SK-N-SH (cell line): ENCODE measurements around the gene TEX9. TPM values are rescaled to one million over a fixed set of nuclear protein-coding genes. Genes with fewer than 3 reads are reported as not detected.

Experiments
- CTCF ChIA-PET: fragments of 300-600, 350-600 bp; formaldehyde crosslinking; extraction: SDS; loops from one replicate; lab custom pipeline; 2021; lab: Yijun Ruan, JAX
- POLR2A ChIA-PET: fragments of 350-600 bp; sonication (Branson Sonifier 250); formaldehyde crosslinking; extraction: SDS; loops from one replicate; lab custom pipeline; 2020; ENCODE audit warnings: antibody characterized with exemption, inconsistent platforms; lab: Yijun Ruan, JAX
- DNase-seq: peaks from one replicate; pipeline ENCODE4 v3.0.0; 2012
- H2AFZ ChIP-seq: fragments of 200-600 bp; sonication (generic); 2 replicates; pipeline ENCODE4 v1.8.1; 2016; ENCODE audit warnings: antibody characterized with exemption, mild to moderate bottlenecking, low read depth
- H3F3A ChIP-seq: fragments of 200-600 bp; sonication (generic); replicated peaks from 2 replicates; pipeline ENCODE3; 2016; ENCODE audit warnings: antibody characterized with exemption, mild to moderate bottlenecking; ENCODE audit not compliant: insufficient read depth
- H3K27ac ChIP-seq, 2 experiments: fragments of 200-500 bp in 1 of 2; fragments of 200-600 bp in 1 of 2; sonication (Bioruptor generic) in 1 of 2; sonication (generic), shearing (Covaris generic) in 1 of 2; 2 replicates each; pipeline versions ENCODE4 v1.5.1 to v1.6.1; 2014 to 2016; ENCODE audit warnings: low read depth in 2 of 2, inconsistent platforms in 1 of 2, low read length in 1 of 2, mild to moderate bottlenecking in 1 of 2, mixed read lengths in 1 of 2
- H3K27me3 ChIP-seq: fragments of 200-600 bp; sonication (generic), shearing (Covaris generic); 2 replicates; pipeline ENCODE4 v1.6.1; 2016; ENCODE audit warnings: mixed run types; ENCODE audit not compliant: insufficient read depth
- H3K36me3 ChIP-seq, 2 experiments: fragments of 200-500 bp in 1 of 2; fragments of 200-600 bp in 1 of 2; sonication (Bioruptor generic) in 1 of 2; sonication (generic) in 1 of 2; replicated peaks in 1 of 2; 2 replicates each; pipeline versions ENCODE3 to v1.5.1; 2014 to 2016; ENCODE audit warnings: low read length in 1 of 2, mild to moderate bottlenecking in 1 of 2; ENCODE audit not compliant: insufficient read depth in 2 of 2, control insufficient read depth in 1 of 2
- H3K4me1 ChIP-seq, 2 experiments: fragments of 200-500 bp in 1 of 2; fragments of 200-600 bp in 1 of 2; sonication (Bioruptor generic) in 1 of 2; sonication (generic), shearing (Covaris generic) in 1 of 2; 2 replicates each; pipeline versions ENCODE4 v1.5.1 to v1.6.1; 2014 to 2016; ENCODE audit warnings: low read depth in 1 of 2, low read length in 1 of 2, mixed run types in 1 of 2; ENCODE audit not compliant: insufficient read depth in 2 of 2, control insufficient read depth in 1 of 2
- H3K4me2 ChIP-seq: fragments of 200-600 bp; sonication (generic), shearing (Covaris generic); 2 replicates; pipeline ENCODE4 v1.6.1; 2017; ENCODE audit warnings: mixed run types
- H3K4me3 ChIP-seq, 2 experiments: fragments of 200-500 bp in 1 of 2; fragments of 200-600 bp in 1 of 2; sonication (Bioruptor generic) in 1 of 2; sonication (generic), shearing (Covaris generic) in 1 of 2; 2 replicates each; pipeline versions ENCODE4 v1.5.1 to v1.8.1; 2014 to 2016; ENCODE audit warnings: low read depth in 2 of 2, inconsistent platforms in 1 of 2, low read length in 1 of 2, mild to moderate bottlenecking in 1 of 2, mixed read lengths in 1 of 2, moderate library complexity in 1 of 2
- H3K79me2 ChIP-seq: fragments of 200-600 bp; sonication (generic); 2 replicates; pipeline ENCODE4 v1.8.1; 2017; ENCODE audit warnings: mild to moderate bottlenecking; ENCODE audit not compliant: insufficient read depth
- H3K9ac ChIP-seq: fragments of 200-600 bp; sonication (generic); 2 replicates; pipeline ENCODE4 v1.6.1; 2017; ENCODE audit warnings: mixed run types
- H3K9me2 ChIP-seq: fragments of 200-600 bp; sonication (generic); 2 replicates; pipeline ENCODE4 v1.6.1; 2017; ENCODE audit warnings: mixed run types
- H3K9me3 ChIP-seq: fragments of 200-600 bp; sonication (generic); 2 replicates; pipeline ENCODE4 v1.6.1; 2017; ENCODE audit warnings: mixed run types, mild to moderate bottlenecking, moderate library complexity
- H4K20me1 ChIP-seq: fragments of 200-600 bp; sonication (generic); 2 replicates; pipeline ENCODE4 v1.6.1; 2017; ENCODE audit warnings: mild to moderate bottlenecking, mixed run types; ENCODE audit not compliant: insufficient read depth
- ELF1 ChIP-seq: IDR thresholded peaks from 2 replicates; pipeline ENCODE4 v1.4.0; 2012
- EZH2phosphoT487 ChIP-seq: fragments of 200-600 bp; sonication (generic); IDR thresholded peaks from 2 replicates; pipeline ENCODE4 v1.6.1; 2017; ENCODE audit warnings: low read depth, mixed run types, mild to moderate bottlenecking, antibody characterized with exemption, moderate library complexity, borderline replicate concordance
- FOSL2 ChIP-seq: IDR thresholded peaks from 2 replicates; pipeline ENCODE4 v1.4.0; 2012; ENCODE audit warnings: low read depth, mild to moderate bottlenecking, moderate library complexity, borderline replicate concordance
- FOXJ3 ChIP-seq: sonication (generic); formaldehyde crosslinking; IDR thresholded peaks from 2 replicates; pipeline ENCODE4 v1.5.1; 2020; ENCODE audit warnings: mild to moderate bottlenecking, missing genetic modification reagents
- FOXM1 ChIP-seq: IDR thresholded peaks from 2 replicates; pipeline ENCODE4 v1.4.0; 2012; ENCODE audit warnings: low read depth, mild to moderate bottlenecking
- GATA2 ChIP-seq: sonication (generic); formaldehyde crosslinking; IDR thresholded peaks from 2 replicates; pipeline ENCODE4 v1.5.0; 2020; ENCODE audit warnings: mild to moderate bottlenecking, missing genetic modification reagents
- IRF3 ChIP-seq: fragments of 150-350 bp; IDR thresholded peaks from 2 replicates; pipeline ENCODE4 v1.6.1; 2016; ENCODE audit warnings: mild to moderate bottlenecking, low read depth, low read length
- JUND ChIP-seq: IDR thresholded peaks from 2 replicates; pipeline ENCODE4 v1.4.0; 2012
- MEF2A ChIP-seq: IDR thresholded peaks from 2 replicates; pipeline ENCODE4 v1.4.0; 2012; ENCODE audit warnings: low read depth, borderline replicate concordance
- PBX3 ChIP-seq: IDR thresholded peaks from 2 replicates; pipeline ENCODE4; 2012
- POLR2AphosphoS5 ChIP-seq: IDR thresholded peaks from 2 replicates; pipeline ENCODE4 v1.6.1; 2012; ENCODE audit warnings: low read depth, low read length
- RAD21 ChIP-seq: IDR thresholded peaks from 2 replicates; pipeline ENCODE4 v1.6.1; 2012; ENCODE audit warnings: mild to moderate bottlenecking, low read length
- RCOR1 ChIP-seq: fragments of 150-350 bp; IDR thresholded peaks from 2 replicates; pipeline ENCODE4 v1.6.1; 2017; ENCODE audit warnings: antibody characterized with exemption, low read length
- RFX5 ChIP-seq: IDR thresholded peaks from 2 replicates; pipeline ENCODE4 v1.6.1; 2012; ENCODE audit warnings: mild to moderate bottlenecking, improper control_type of control experiment, low read length
- RXRA ChIP-seq: IDR thresholded peaks from 2 replicates; pipeline ENCODE4 v1.4.0; 2012; ENCODE audit warnings: low read depth, mild to moderate bottlenecking, borderline replicate concordance
- SIN3A ChIP-seq: IDR thresholded peaks from 2 replicates; pipeline ENCODE4 v1.6.1; 2012; ENCODE audit warnings: low read depth, mild to moderate bottlenecking, low read length, moderate library complexity, borderline replicate concordance
- SMC3 ChIP-seq: IDR thresholded peaks from 2 replicates; pipeline ENCODE4 v1.6.1; 2012; ENCODE audit warnings: low read depth, low read length, improper control_type of control experiment
- TAF1 ChIP-seq: IDR thresholded peaks from 2 replicates; pipeline ENCODE4 v1.6.1; 2012; ENCODE audit warnings: low read depth, mild to moderate bottlenecking, low read length, moderate library complexity, borderline replicate concordance
- TCF12 ChIP-seq: IDR thresholded peaks from 2 replicates; pipeline ENCODE4 v1.4.0; 2012
- YY1 ChIP-seq: IDR thresholded peaks from 2 replicates; pipeline ENCODE4 v1.4.0; 2012; ENCODE audit warnings: low read depth, mild to moderate bottlenecking
- WGBS: methylation state at CpG from one replicate; pipeline ENCODE4 v1.1.6; 2017; ENCODE audit warnings: low lambda C conversion rate; 5-methylcytosine and 5-hydroxymethylcytosine counted together
- polyA plus RNA-seq, 3 experiments: library from polyadenylated mRNA; depleted of rRNA; stranded (reverse); fragments of >200 nt; gene quantifications; 2 replicates each; pipeline ENCODE4 v1.2.3, GENCODE V29; 2012
- TF ChIP-seq, protein P1 (sequence below): fragments of 150-350 bp; IDR thresholded peaks from 2 replicates; pipeline ENCODE4 v1.6.1; 2017; ENCODE audit warnings: antibody characterized with exemption, low read length, low read depth, borderline replicate concordance
- TF ChIP-seq, protein P2 (sequence below): IDR thresholded peaks from 2 replicates; pipeline ENCODE4 v1.4.0; 2012; ENCODE audit warnings: low read depth
- TF ChIP-seq, protein P3 (sequence below): IDR thresholded peaks from 2 replicates; pipeline ENCODE4 v1.6.1; 2012; ENCODE audit warnings: mild to moderate bottlenecking, low read depth, low read length, moderate library complexity

The TEX9 gene
- polyA plus RNA-seq, 1 of the 3 experiments (the other 2 are of a cell fraction): 1.9 TPM

- no peaks in the 10 kb centered on the region for H3K79me2 ChIP-seq
- H3K9ac ChIP-seq: no peak overlapping the region
- POLR2A ChIA-PET: no interaction called here
- H3K4me1 ChIP-seq: peaks cover 0 to 12% of the 10 kb centered on the region in 2 experiments; a peak in 2 of 4 replicates
- H3K27ac ChIP-seq: no peak overlapping the region
- H3K27me3 ChIP-seq: no peaks in the 10 kb centered on the region
- no peak overlapping the region for H3K4me2 ChIP-seq
- H3K9me2 ChIP-seq: no peaks in the 10 kb centered on the region
- WGBS: 48% methylated on average over 6 of the region's 6 CpGs
- peaks cover 6% of the 10 kb centered on the region for H3F3A ChIP-seq
- no peaks in the 10 kb centered on the region for H3K9me3 ChIP-seq
- no peaks in the 10 kb centered on the region for H3K36me3 ChIP-seq
- TF ChIP-seq FOSL2: no peak
- TF ChIP-seq ELF1: no peak
- TF ChIP-seq SMC3: no peak
- no peak for TF ChIP-seq RCOR1
- TF ChIP-seq TCF12: no peak
- no peak for TF ChIP-seq MEF2A
- no peak for TF ChIP-seq PBX3
- no peak for TF ChIP-seq POLR2AphosphoS5
- no peak for TF ChIP-seq YY1
- TF ChIP-seq FOXM1: no peak
- TF ChIP-seq, protein P1, sequence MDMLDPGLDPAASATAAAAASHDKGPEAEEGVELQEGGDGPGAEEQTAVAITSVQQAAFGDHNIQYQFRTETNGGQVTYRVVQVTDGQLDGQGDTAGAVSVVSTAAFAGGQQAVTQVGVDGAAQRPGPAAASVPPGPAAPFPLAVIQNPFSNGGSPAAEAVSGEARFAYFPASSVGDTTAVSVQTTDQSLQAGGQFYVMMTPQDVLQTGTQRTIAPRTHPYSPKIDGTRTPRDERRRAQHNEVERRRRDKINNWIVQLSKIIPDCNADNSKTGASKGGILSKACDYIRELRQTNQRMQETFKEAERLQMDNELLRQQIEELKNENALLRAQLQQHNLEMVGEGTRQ: no peak
- no peak for TF ChIP-seq FOXJ3 (CRISPR knock-in tag)
- TF ChIP-seq, all 33 proteins: peak for 0
- CTCF ChIA-PET: interaction anchor here (2.3 kb wide), 1 partner anchor 12 kb away, joined by 5 read pairs; no protein-coding TSS in a partner anchor
- no peak for DNase-seq
- no peaks in the 10 kb centered on the region for H4K20me1 ChIP-seq
- H3K4me3 ChIP-seq: no peak overlapping the region
- no peak overlapping the region for H2AFZ ChIP-seq
Observed at GRCh38 chr15:56349554-56349953, 15.7 kb upstream of the TEX9 start.

DNA sequence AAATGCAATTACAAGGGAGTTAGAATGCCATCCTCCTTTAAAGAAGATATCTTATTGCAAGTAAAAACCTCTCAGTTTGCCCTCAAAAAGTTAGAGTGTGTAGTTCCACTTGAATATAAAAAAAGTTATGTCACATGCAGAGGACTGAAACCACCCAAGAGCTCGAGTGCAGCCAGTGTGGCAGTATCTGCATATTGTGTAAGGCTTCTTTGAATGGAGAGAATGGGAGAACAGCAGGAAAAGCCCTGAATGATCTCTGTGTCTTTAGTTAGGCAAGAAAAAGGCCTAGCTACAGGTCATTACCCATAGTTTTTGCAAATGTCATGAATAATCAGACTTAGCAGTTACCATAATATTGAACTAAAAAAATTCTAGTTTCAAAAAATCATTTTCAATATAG is 13.9 kb upstream of the TEX9 start:
- no peaks in the 10 kb centered on the region for H3K79me2 ChIP-seq
- 33% methylated on average over 1 of the region's 1 CpG for WGBS
- ChIA-PET POLR2A (no interaction called here), CTCF (interaction anchor here (2.3 kb wide), 1 partner anchor 10 kb away, joined by 5 read pairs; no protein-coding TSS in a partner anchor)
- no peaks in the 10 kb centered on the region for H3K9me2 ChIP-seq
- peaks cover 0 to 12% of the 10 kb centered on the region in 2 experiments; a peak in 2 of 4 replicates for H3K4me1 ChIP-seq
- no peak overlapping the region for H3K4me3 ChIP-seq
- no peaks in the 10 kb centered on the region for H4K20me1 ChIP-seq
- no peaks in the 10 kb centered on the region for H3K36me3 ChIP-seq
- DNase-seq: no peak
- no peak overlapping the region for H3K9ac ChIP-seq
- H3K9me3 ChIP-seq: no peaks in the 10 kb centered on the region
- no peak overlapping the region for H2AFZ ChIP-seq
- H3F3A ChIP-seq: peaks cover 6% of the 10 kb centered on the region
- H3K4me2 ChIP-seq: no peak overlapping the region
- H3K27me3 ChIP-seq: no peaks in the 10 kb centered on the region
- H3K27ac ChIP-seq: no peak overlapping the region
- TF ChIP-seq RAD21 (no peak), IRF3 (no peak), RXRA (no peak), FOSL2 (no peak), POLR2AphosphoS5 (no peak), RFX5 (no peak), GATA2 (CRISPR knock-in tag) (no peak), SIN3A (no peak), TAF1 (no peak), EZH2phosphoT487 (no peak), MEF2A (no peak), JUND (no peak), RCOR1 (no peak)
- TF ChIP-seq, protein P2, sequence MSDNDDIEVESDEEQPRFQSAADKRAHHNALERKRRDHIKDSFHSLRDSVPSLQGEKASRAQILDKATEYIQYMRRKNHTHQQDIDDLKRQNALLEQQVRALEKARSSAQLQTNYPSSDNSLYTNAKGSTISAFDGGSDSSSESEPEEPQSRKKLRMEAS: no peak
- TF ChIP-seq, protein P3, sequence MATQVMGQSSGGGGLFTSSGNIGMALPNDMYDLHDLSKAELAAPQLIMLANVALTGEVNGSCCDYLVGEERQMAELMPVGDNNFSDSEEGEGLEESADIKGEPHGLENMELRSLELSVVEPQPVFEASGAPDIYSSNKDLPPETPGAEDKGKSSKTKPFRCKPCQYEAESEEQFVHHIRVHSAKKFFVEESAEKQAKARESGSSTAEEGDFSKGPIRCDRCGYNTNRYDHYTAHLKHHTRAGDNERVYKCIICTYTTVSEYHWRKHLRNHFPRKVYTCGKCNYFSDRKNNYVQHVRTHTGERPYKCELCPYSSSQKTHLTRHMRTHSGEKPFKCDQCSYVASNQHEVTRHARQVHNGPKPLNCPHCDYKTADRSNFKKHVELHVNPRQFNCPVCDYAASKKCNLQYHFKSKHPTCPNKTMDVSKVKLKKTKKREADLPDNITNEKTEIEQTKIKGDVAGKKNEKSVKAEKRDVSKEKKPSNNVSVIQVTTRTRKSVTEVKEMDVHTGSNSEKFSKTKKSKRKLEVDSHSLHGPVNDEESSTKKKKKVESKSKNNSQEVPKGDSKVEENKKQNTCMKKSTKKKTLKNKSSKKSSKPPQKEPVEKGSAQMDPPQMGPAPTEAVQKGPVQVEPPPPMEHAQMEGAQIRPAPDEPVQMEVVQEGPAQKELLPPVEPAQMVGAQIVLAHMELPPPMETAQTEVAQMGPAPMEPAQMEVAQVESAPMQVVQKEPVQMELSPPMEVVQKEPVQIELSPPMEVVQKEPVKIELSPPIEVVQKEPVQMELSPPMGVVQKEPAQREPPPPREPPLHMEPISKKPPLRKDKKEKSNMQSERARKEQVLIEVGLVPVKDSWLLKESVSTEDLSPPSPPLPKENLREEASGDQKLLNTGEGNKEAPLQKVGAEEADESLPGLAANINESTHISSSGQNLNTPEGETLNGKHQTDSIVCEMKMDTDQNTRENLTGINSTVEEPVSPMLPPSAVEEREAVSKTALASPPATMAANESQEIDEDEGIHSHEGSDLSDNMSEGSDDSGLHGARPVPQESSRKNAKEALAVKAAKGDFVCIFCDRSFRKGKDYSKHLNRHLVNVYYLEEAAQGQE: no peak
